Measurements from ENCODE around the gene SORD. TPM values are rescaled to one million over a fixed set of nuclear protein-coding genes. Genes with fewer than 3 reads are reported as not detected.

The SORD gene

DNA sequence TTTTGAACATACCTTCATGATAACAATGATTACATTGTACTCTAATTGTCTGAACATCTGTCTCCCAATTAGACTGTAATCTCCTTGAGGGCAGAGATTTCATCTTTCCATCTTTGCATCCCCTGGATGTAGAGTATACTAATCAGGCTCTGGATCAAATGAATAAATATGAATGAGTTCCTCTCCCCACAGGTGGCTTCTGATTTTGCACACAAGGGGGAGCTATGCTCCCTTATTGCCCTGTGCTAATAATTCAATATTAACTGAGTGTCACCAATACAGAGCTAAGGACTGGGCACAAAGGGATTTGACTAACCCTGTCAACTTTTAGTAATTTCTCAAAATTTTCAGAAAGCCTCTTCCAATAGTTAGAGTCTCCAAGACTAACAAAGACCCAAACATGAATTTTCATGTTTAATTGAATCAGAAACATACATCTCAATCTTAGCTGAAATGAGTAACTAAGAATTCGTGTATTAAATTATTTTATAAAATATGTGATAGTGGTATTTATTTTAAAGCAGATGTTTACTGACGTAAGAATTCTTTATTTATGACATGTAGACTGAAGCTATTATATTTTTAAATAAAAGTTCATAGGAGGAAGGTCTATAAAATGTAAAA lies 103.7 kb downstream of the SORD start:
- Histone ChIP-seq H3K79me1 (replicated peaks; ENCODE audit: low read length, poor library complexity, severe bottlenecking) (no peaks in the 10 kb centered on the region), H3K36me3 (ENCODE audit: control insufficient read depth in 1 of 2, insufficient read depth in 2 of 2, low read depth in 1 of 2, low read length in 2 of 2) (no peaks in the 10 kb centered on the region), H3K27me3 (ENCODE audit: control insufficient read depth in 1 of 2, insufficient read depth in 1 of 2, low read length in 2 of 2) (peaks cover 58 to 76% of the 10 kb centered on the region in 2 experiments), H3K18ac (ENCODE audit: low read depth in 1 of 2, low read length in 2 of 2) (no peak overlapping the region), H2BK15ac (ENCODE audit: low read depth, poor library complexity, severe bottlenecking) (no peak overlapping the region), H4K91ac (ENCODE audit: low read length) (no peak overlapping the region), H2BK5ac (ENCODE audit: low read depth, low read length, poor library complexity, severe bottlenecking) (no peak overlapping the region), H3K4me1 (ENCODE audit: control insufficient read depth, insufficient read depth, low read depth, low read length) (peaks cover 16% of the 10 kb centered on the region), H3K9me3 (ENCODE audit: control insufficient read depth, low read length) (no peaks in the 10 kb centered on the region), H3K27ac (ENCODE audit: low read length, poor library complexity, severe bottlenecking) (no peak overlapping the region), H3K4ac (ENCODE audit: low read depth in 1 of 2, low read length in 2 of 2) (no peak overlapping the region), H2BK12ac (ENCODE audit: low read length in 2 of 2) (no peak overlapping the region), H3K9ac (ENCODE audit: low read length) (no peak overlapping the region), H2AK5ac (ENCODE audit: low read length, severe bottlenecking) (no peak overlapping the region), H2AFZ (ENCODE audit: low read depth, low read length) (no peak overlapping the region), H3K4me3 (ENCODE audit: insufficient read depth in 1 of 2, low read depth in 1 of 2, low read length in 2 of 2) (no peak overlapping the region), H3K14ac (ENCODE audit: low read length in 2 of 2) (no peak overlapping the region), H2BK120ac (ENCODE audit: low read depth, low read length) (no peak overlapping the region), H4K8ac (ENCODE audit: low read length) (no peak overlapping the region), H3K23ac (ENCODE audit: low read length in 2 of 2) (no peak overlapping the region), H3K4me2 (ENCODE audit: low read length, poor library complexity, severe bottlenecking) (no peak overlapping the region)
- WGBS = no CpG with 5 or more reads among the region's 2 CpGs
- DNase-seq = peak; percentile 20

Small RNA genes within 50 kb of the gene (small RNA-seq; reads per million reads assigned to genes)
- gene RF00019 (ENCODE audit: low read depth) = not detected
- not detected for gene RNU1-78P (ENCODE audit: low read depth)
- not detected for gene RNU6-966P (ENCODE audit: low read depth)
